IMR-90 (cell line): ENCODE data around the gene KLK1. TPM values are rescaled to one million over a fixed set of nuclear protein-coding genes. Genes with fewer than 3 reads are reported as not detected.

Experiments used
- ATAC-seq: fragments of 200-7000 bp; cut with Tn5 transposase; 2 replicates; pipeline ENCODE4 v1.9.1; 2020; ENCODE audit warnings: low read depth, mild to moderate bottlenecking, moderate library complexity
- BruUV-seq: library from RNA; stranded (reverse); fragments of 400-500 nt; replicated peaks from 2 replicates; lab custom pipeline; 2021; lab: Mats Ljungman, UMichigan
- CTCF ChIA-PET: fragments of 300-600 bp; formaldehyde crosslinking; extraction: SDS; loops from one replicate; lab custom pipeline; 2021; ENCODE audit warnings: antibody characterized with exemption; lab: Yijun Ruan, JAX
- POLR2A ChIA-PET: fragments of 300-600 bp; sonication (Branson Sonifier 250); formaldehyde crosslinking; loops from one replicate; lab custom pipeline; 2022; ENCODE audit warnings: antibody characterized with exemption; ENCODE audit not compliant: unreplicated experiment; lab: Charles Lee
- DNase-seq: peaks from one replicate; pipeline ENCODE4 v3.0.0; 2013
- H2AFZ ChIP-seq: replicated peaks from 2 replicates; pipeline ENCODE3; 2013; ENCODE audit warnings: low read length, mild to moderate bottlenecking; ENCODE audit not compliant: poor library complexity
- H2AK5ac ChIP-seq: 2 replicates; pipeline ENCODE4 v1.6.1; 2013; ENCODE audit warnings: low read depth, low read length, inconsistent platforms
- H2AK9ac ChIP-seq: replicated peaks from 2 replicates; pipeline ENCODE3; 2013; ENCODE audit warnings: mild to moderate bottlenecking, low read depth, low read length, moderate library complexity; ENCODE audit not compliant: poor library complexity
- H2BK120ac ChIP-seq: 2 replicates; pipeline ENCODE4 v1.6.1; 2013; ENCODE audit warnings: low read depth, low read length, inconsistent platforms
- H2BK15ac ChIP-seq: 3 replicates; pipeline ENCODE4 v1.6.1; 2013; ENCODE audit warnings: low read depth, low read length, inconsistent platforms
- H2BK20ac ChIP-seq: 2 replicates; pipeline ENCODE4 v1.6.1; 2013; ENCODE audit warnings: low read depth, mild to moderate bottlenecking, inconsistent platforms, low read length, moderate library complexity
- H2BK5ac ChIP-seq: 2 replicates; pipeline ENCODE4 v1.6.1; 2013; ENCODE audit warnings: mild to moderate bottlenecking, low read depth, low read length, inconsistent platforms; ENCODE audit not compliant: poor library complexity, severe bottlenecking
- H3K14ac ChIP-seq: replicated peaks from 2 replicates; pipeline ENCODE4 v1.6.1; 2013; ENCODE audit warnings: low read depth, low read length, inconsistent platforms
- H3K18ac ChIP-seq: 2 replicates; pipeline ENCODE4 v1.6.1; 2013; ENCODE audit warnings: low read depth, low read length, control low read depth
- H3K23ac ChIP-seq: 2 replicates; pipeline ENCODE4 v1.6.1; 2013; ENCODE audit warnings: low read depth, low read length, inconsistent platforms
- H3K27ac ChIP-seq: 2 replicates; pipeline ENCODE4 v1.5.1; 2013; ENCODE audit warnings: mild to moderate bottlenecking, control low read depth, low read length; ENCODE audit not compliant: insufficient read depth
- H3K27me3 ChIP-seq: 2 replicates; pipeline ENCODE4 v1.6.1; 2013; ENCODE audit warnings: low read length; ENCODE audit not compliant: control insufficient read depth, insufficient read depth
- H3K36me3 ChIP-seq: 2 replicates; pipeline ENCODE4 v1.6.1; 2013; ENCODE audit warnings: low read length, mixed read lengths; ENCODE audit not compliant: control insufficient read depth, insufficient read depth
- H3K4ac ChIP-seq: 2 replicates; pipeline ENCODE4 v1.6.1; 2013; ENCODE audit warnings: low read depth, low read length, inconsistent platforms
- H3K4me1 ChIP-seq: 2 replicates; pipeline ENCODE4 v1.6.1; 2013; ENCODE audit warnings: low read length, mixed read lengths; ENCODE audit not compliant: control insufficient read depth, insufficient read depth
- H3K4me2 ChIP-seq: 2 replicates; pipeline ENCODE4 v1.6.1; 2013; ENCODE audit warnings: low read depth, mild to moderate bottlenecking, control low read depth, low read length, moderate library complexity
- H3K4me3 ChIP-seq: 2 replicates; pipeline ENCODE4 v1.5.1; 2013; ENCODE audit warnings: low read depth, mild to moderate bottlenecking, control low read depth, low read length, moderate library complexity; ENCODE audit not compliant: insufficient read depth
- H3K56ac ChIP-seq: 2 replicates; pipeline ENCODE4 v1.6.1; 2013; ENCODE audit warnings: low read length, inconsistent platforms; ENCODE audit not compliant: insufficient read depth; ENCODE audit errors: extremely low read depth
- H3K79me1 ChIP-seq, 2 experiments: 2 replicates each; pipeline ENCODE4 v1.6.1; 2013; ENCODE audit warnings: low read length in 2 of 2, inconsistent platforms in 1 of 2, low read depth in 1 of 2
- H3K9ac ChIP-seq: 2 replicates; pipeline ENCODE4 v1.6.1; 2013; ENCODE audit warnings: low read depth, low read length, control low read depth
- H3K9me1 ChIP-seq: 2 replicates; pipeline ENCODE4 v1.6.1; 2013; ENCODE audit warnings: low read length, inconsistent platforms; ENCODE audit not compliant: insufficient read depth
- H3K9me3 ChIP-seq: 2 replicates; pipeline ENCODE4 v1.6.1; 2013; ENCODE audit warnings: low read length; ENCODE audit not compliant: control insufficient read depth, insufficient read depth
- H4K20me1 ChIP-seq: 2 replicates; pipeline ENCODE4 v1.6.1; 2013; ENCODE audit warnings: low read length, inconsistent platforms; ENCODE audit not compliant: insufficient read depth
- H4K5ac ChIP-seq: 2 replicates; pipeline ENCODE4 v1.6.1; 2013; ENCODE audit warnings: mild to moderate bottlenecking, low read depth, low read length, control low read depth
- H4K8ac ChIP-seq, 2 experiments: 2 replicates each; pipeline ENCODE4 v1.6.1; 2013; ENCODE audit warnings: low read depth in 2 of 2, low read length in 2 of 2, control low read depth in 1 of 2, inconsistent platforms in 1 of 2
- H4K91ac ChIP-seq: 2 replicates; pipeline ENCODE4 v1.6.1; 2013; ENCODE audit warnings: low read depth, low read length, inconsistent platforms; ENCODE audit not compliant: insufficient read depth
- CEBPB ChIP-seq: IDR thresholded peaks from 2 replicates; pipeline ENCODE4 v1.6.1; 2012; ENCODE audit warnings: low read depth, low read length, improper control_type of control experiment
- CHD1 ChIP-seq: IDR thresholded peaks from 2 replicates; pipeline ENCODE4 v1.6.1; 2012; ENCODE audit warnings: low read depth, low read length, improper control_type of control experiment
- FOS ChIP-seq: fragments of 150-350 bp; IDR thresholded peaks from 2 replicates; pipeline ENCODE4 v1.6.1; 2016; ENCODE audit warnings: low read depth, low read length
- MAFK ChIP-seq: IDR thresholded peaks from 2 replicates; pipeline ENCODE4 v1.6.1; 2012; ENCODE audit warnings: low read depth, low read length, improper control_type of control experiment
- MXI1 ChIP-seq: IDR thresholded peaks from 2 replicates; pipeline ENCODE4 v1.6.1; 2012; ENCODE audit warnings: low read depth, mild to moderate bottlenecking, low read length, moderate library complexity, borderline replicate concordance
- NFE2L2 ChIP-seq: fragments of 150-350 bp; IDR thresholded peaks from 2 replicates; pipeline ENCODE4 v1.6.1; 2016; ENCODE audit warnings: low read depth, mild to moderate bottlenecking, low read length
- RAD21 ChIP-seq: IDR thresholded peaks from 2 replicates; pipeline ENCODE4 v1.6.1; 2012; ENCODE audit warnings: low read length, improper control_type of control experiment
- RCOR1 ChIP-seq: IDR thresholded peaks from 2 replicates; pipeline ENCODE4 v1.6.1; 2012; ENCODE audit warnings: mild to moderate bottlenecking, low read length, improper control_type of control experiment; ENCODE audit not compliant: insufficient replicate concordance
- SMC3 ChIP-seq: fragments of 150-350 bp; IDR thresholded peaks from 2 replicates; pipeline ENCODE4 v1.6.1; 2016; ENCODE audit warnings: low read depth, mild to moderate bottlenecking, antibody characterized with exemption, low read length, moderate library complexity
- USF2 ChIP-seq: fragments of 150-350 bp; IDR thresholded peaks from 2 replicates; pipeline ENCODE4 v1.6.1; 2017; ENCODE audit warnings: mild to moderate bottlenecking, antibody characterized with exemption, low read length, low read depth
- WGBS, 2 experiments: methylation state at CpG; one replicate each; pipeline versions ENCODE4 v1.1.5 to v1.1.7; 2013; ENCODE audit warnings: missing lambda C conversion rate in 2 of 2; ENCODE audit not compliant: insufficient read length in 1 of 2; ENCODE audit errors: extremely low coverage in 2 of 2; 5-methylcytosine and 5-hydroxymethylcytosine counted together
- dilution Hi-C: fragments of 300-500 bp; cut with HindIII; formaldehyde crosslinking; loops from one replicate; pipeline ENCODE4 v1.14.3; 2018; ENCODE audit warnings: low sequenced_read_pairs; ENCODE audit not compliant: unreplicated experiment
- in situ Hi-C: fragments of 300-500 bp; cut with MboI; formaldehyde crosslinking; loops from 3 replicates; pipeline ENCODE4 v1.14.3; 2019; ENCODE audit warnings: low sequenced_read_pairs, inconsistent platforms, mixed read lengths
- intact Hi-C: fragments of 100-400 bp; cut with micrococcal nuclease; formaldehyde crosslinking; loops from 2 replicates; pipeline ENCODE4 v1.10.0; 2022
- polyA plus RNA-seq, 3 experiments: library from polyadenylated mRNA; depleted of rRNA; stranded (reverse); fragments of >200 nt; gene quantifications; 2 replicates each; pipeline ENCODE4 v1.2.3, GENCODE V29; 2012; ENCODE audit warnings: low replicate concordance in 1 of 3
- total RNA-seq: library from RNA; depleted of rRNA; stranded (reverse); fragments of >200 nt; gene quantifications from 2 replicates; pipeline ENCODE4 v1.2.3, GENCODE V29; 2012
- TF ChIP-seq, protein P1 (sequence below): fragments of 150-350 bp; IDR thresholded peaks from 2 replicates; pipeline ENCODE4 v1.6.1; 2016; ENCODE audit warnings: low read depth, mild to moderate bottlenecking, low read length, moderate library complexity, borderline replicate concordance

Gene KLK1
- total and polyA plus RNA-seq, 2 of the 4 experiments (the other 2 are of a cell fraction): not detected

GRCh38 chr19:50821622-50822021 lies 2.0 kb downstream of the KLK1 start:
- peaks cover 42% of the 10 kb centered on the region for H3K27me3 ChIP-seq
- no peak overlapping the region for H3K9ac ChIP-seq
- no peak overlapping the region for H2AFZ ChIP-seq
- H3K4me1 ChIP-seq: no peaks in the 10 kb centered on the region
- H4K5ac ChIP-seq: no peak overlapping the region
- no peak overlapping the region for H3K14ac ChIP-seq
- no peak overlapping the region for H2BK5ac ChIP-seq
- no peak overlapping the region for H3K27ac ChIP-seq
- H3K18ac ChIP-seq: no peak overlapping the region
- H3K36me3 ChIP-seq: no peaks in the 10 kb centered on the region
- no peak for ATAC-seq
- CTCF ChIA-PET: no interaction called here
- no peak overlapping the region for H2BK120ac ChIP-seq
- no peaks in the 10 kb centered on the region for H3K9me1 ChIP-seq
- H3K4me3 ChIP-seq: no peak overlapping the region
- H2AK5ac ChIP-seq: no peak overlapping the region
- H3K9me3 ChIP-seq: no peaks in the 10 kb centered on the region
- H3K56ac ChIP-seq: no peak overlapping the region
- H3K23ac ChIP-seq: no peak overlapping the region
- H2AK9ac ChIP-seq: no peak overlapping the region
- no peak overlapping the region for H4K91ac ChIP-seq
- no peak overlapping the region for H3K4ac ChIP-seq
- WGBS, 2 experiments: 31% methylated on average over 3 of the region's 8 CpGs; no CpG with 5 or more reads in 1 of the 2 experiments
- intact Hi-C loops: no loop called here
- POLR2A ChIA-PET: no interaction called here
- no peak for DNase-seq
- H4K8ac ChIP-seq: no peak overlapping the region
- TF ChIP-seq NFE2L2: no peak
- no peak for TF ChIP-seq FOS
- TF ChIP-seq CEBPB: no peak
- TF ChIP-seq RAD21: no peak
- TF ChIP-seq CHD1: no peak
- TF ChIP-seq MXI1: no peak
- TF ChIP-seq, protein P1, sequence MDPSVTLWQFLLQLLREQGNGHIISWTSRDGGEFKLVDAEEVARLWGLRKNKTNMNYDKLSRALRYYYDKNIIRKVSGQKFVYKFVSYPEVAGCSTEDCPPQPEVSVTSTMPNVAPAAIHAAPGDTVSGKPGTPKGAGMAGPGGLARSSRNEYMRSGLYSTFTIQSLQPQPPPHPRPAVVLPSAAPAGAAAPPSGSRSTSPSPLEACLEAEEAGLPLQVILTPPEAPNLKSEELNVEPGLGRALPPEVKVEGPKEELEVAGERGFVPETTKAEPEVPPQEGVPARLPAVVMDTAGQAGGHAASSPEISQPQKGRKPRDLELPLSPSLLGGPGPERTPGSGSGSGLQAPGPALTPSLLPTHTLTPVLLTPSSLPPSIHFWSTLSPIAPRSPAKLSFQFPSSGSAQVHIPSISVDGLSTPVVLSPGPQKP: no peak
- no peak for TF ChIP-seq USF2
- no peak for TF ChIP-seq MAFK
- no peak for TF ChIP-seq RCOR1
- TF ChIP-seq SMC3: no peak
- no peak overlapping the region for H3K4me2 ChIP-seq
- BruUV-seq: no TSS peak
- H3K79me1 ChIP-seq: no peaks in the 10 kb centered on the region
- H2BK20ac ChIP-seq: no peak overlapping the region
- H2BK15ac ChIP-seq: no peak overlapping the region
- no peaks in the 10 kb centered on the region for H4K20me1 ChIP-seq
- dilution Hi-C loops: no loop called here
- in situ Hi-C loops: no loop called here
